ENCODE measurements around the gene KCNMA1.

- no peak for TF ChIP-seq CTCF (IDR thresholded peaks at IDR 0.05)
- no peak for TF ChIP-seq POLR2A (IDR thresholded peaks at IDR 0.05)
- TF ChIP-seq POLR2AphosphoS5 (IDR thresholded peaks at IDR 0.05), result no peak
- no peak for TF ChIP-seq EP300 (IDR thresholded peaks at IDR 0.05)
Measured at GRCh38 chr10:76871697-76872295, 765.8 kb downstream of the KCNMA1 start.
